HCEC 1CT (cell line): ENCODE measurements around the gene CYFIP1.
A peak's percentile ranks its signal among the peaks of the same experiment; 100 is the strongest.

Experiments
- DNase-seq: peaks from one replicate; pipeline ENCODE4 v3.0.0-alpha.2; 2017

The CYFIP1 gene

DNA sequence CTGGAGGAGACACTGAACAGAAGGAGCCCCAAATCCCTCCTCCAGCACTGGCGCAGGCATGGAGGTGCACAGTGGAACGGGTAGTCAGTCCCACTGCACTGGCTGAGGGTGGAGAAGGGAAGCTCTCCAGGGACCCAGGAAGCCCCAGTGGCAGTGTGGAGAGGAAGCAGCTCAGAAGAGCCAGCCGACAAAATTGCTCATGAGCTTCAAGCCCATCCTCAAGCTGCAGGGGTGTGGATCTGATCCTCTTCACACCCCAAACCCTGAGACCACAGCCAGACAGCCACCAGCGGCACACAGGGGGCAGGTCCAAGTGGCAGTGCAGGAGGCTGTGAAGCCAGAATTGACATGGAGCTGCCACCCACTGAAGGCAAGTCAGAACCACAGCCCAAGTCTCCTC, 32.1 kb downstream of the CYFIP1 start:
- no peak for DNase-seq

DNA sequence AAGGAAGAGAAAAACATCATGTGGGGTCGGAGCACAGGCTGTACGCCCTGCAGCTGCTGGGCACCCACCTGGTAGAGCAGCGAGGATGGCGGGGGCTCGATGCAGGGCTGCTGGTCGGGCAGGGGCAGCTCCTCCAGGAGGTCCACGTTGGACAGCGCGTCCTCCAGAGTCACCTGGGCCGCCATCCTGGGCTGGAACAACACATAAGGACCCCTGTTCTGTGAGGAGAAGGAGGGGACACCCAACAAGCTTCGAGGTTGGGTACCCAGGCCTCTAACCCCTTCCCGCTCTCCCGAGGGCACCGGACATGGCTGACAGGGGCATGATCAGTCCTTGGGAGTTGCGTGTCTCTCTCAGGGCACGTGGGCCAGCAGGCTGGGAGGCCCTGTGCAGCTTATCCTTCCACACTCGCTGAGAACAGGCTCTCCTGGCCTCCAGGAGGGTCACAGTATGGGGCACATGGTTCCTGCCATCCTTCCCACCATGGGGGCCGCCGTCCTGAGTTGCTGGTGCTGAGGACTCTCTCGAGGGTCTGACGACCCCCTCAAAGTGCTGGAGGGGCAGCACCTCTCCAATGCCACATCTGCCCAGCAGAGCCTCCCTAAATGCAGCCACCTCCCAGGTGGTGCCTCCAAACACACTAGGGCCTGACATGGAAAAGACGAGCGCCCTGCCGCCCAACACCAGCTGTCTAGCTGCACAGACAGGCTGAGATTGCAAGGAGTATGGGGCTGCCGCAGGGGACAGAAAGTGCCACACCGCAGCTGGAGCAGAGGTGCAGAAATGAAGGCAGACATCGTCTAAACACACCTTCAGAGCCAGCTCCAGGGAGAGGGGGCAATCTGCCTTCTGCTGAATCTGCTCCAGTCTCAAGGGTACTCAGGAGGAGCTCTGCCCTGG, 32.8 kb downstream of the CYFIP1 start:
- no peak for DNase-seq

DNA sequence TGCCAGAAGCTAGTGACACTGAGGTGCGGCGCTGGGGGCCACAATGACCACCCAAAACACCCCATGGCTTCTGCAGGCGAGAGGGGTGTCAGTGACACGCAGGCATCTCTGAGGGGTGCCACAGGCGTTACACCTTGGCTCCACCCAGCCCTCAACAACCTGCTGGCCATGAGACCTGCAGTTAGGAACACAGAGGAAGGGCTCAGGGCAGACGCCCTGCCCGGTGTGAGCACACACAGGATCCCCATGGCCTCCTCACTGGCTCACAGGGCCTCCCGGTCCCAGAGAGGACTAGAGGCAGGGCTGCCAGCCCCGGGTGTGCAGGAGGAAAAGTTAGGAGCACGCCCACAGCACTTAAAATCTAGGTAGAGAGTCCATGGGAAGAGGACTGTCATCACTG, 35.1 kb downstream of the CYFIP1 start:
- DNase-seq = no peak

DNA sequence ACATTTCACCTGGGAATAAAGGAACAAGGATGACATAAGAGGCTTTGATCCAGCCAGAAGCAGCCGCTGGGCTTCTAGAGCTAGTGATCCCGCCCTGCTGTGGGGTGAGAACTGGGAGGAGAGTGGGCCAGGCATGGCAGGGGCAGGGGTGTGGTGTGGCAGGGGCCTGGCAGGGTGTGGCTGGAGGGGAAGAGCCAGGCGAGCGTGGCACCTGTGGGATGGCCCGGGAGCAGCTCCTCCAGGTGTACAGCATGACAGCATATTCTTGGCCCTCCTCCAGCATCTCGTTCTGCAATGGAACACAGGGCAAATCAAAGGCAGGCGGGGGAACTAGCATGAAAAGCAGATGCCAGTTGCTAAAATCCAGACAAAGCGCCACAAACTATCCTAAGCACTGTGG, 35.5 kb downstream of the CYFIP1 start:
- no peak for DNase-seq

DNA sequence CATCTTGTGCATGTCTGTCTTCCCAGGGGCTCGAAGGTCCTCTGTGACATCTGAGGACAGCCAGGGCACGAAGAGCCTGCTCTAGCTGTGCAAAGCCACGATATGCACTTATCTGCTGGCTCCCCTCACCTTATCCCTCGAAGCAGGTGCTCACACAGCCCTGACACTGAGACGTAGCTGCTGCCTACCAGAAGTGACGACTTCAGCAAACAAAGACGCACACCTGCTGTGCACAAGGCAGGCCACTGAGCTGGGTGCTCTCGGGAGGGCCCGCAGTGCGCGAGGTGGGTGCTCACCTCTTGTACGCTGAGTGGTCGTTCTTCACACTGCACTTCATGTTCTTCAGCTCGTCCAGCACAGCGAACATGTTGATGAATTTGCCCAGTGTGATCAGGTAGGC, 37.3 kb downstream of the CYFIP1 start:
- DNase-seq = no peak

DNA sequence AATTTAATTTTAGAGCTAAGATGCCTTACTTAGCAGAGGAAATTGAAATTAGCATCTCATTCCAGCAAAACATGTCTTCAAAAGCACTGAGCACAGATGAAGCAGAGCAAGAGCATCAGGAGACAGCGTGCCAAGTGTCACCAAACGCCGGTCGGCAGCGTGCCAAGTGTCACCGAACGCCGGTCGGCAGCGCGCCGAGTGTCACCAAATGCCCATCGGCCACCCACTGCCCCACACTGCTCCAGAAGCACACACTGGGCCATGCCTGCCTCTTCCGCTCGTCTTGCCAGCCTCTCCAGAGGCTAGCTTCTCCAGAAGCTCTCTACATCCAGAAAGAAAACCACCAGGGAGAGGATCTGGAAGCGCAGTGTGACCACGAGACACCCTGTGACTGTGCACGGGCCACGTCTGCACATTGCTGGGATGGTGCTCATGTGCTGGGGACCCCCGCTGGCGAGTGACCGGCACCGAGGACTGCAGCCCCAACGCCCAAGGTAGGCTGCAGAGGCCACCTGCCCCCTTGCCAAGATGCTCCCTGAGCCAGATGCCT, 37.8 kb downstream of the CYFIP1 start:
- no peak for DNase-seq

DNA sequence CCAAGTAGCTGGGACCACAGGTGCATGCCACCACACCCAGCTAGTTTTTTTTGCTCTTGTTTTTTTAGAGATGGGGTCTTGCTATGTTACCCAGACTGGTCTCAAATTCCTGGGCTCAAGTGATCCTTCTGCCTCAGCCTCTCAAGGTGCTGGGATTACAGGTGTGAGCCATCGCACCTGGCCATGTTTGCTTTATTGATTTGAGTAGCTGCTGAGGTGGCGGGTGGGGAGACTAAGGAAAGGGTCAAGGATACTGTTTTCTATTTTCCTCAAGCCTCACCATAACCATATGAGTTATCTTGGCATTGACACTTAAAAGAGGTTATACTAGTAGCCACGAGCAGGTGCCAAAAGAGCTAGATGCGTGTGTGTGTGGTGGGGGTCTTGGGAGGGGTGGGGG, 39.0 kb downstream of the CYFIP1 start:
- no peak for DNase-seq

DNA sequence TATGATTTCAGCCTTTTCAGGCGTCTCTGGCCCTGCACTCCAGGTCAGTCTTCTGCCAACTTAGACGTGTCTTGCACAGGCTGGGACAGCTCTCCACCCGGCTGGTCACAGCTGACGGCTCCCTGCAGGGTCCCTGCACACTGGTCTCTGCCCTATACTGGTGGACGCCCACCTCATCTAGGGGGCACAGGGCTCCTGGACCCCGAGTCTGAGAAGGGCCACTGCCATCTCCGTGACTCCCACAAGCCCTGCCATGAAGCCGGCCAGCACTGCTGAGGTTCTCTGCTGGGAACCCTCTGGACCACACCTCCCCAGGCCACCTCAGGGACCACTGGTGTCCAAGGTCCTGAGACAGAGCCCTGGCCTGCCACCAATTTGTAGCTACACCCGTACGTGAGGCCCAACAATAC, 40.5 kb downstream of the CYFIP1 start:
- DNase-seq = no peak

DNA sequence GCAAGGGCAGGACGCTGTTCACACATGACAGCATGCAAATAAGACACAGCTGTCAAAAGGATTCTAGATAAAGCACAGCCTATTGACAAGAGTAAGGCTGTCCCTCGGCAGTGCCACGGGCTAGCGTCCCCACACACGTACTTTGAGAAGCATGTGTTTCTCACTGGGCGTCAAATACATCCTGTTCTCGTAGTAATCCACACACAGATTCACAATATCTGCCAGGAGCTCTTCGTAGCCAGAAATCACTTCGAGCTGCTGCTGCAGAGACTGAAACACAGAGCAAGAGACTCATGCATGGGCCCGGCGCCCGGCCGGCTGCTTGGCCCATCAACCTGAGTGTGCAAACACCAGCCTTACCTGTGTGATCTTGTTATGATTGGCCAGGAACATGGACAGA, 41.1 kb downstream of the CYFIP1 start:
- no peak for DNase-seq

DNA sequence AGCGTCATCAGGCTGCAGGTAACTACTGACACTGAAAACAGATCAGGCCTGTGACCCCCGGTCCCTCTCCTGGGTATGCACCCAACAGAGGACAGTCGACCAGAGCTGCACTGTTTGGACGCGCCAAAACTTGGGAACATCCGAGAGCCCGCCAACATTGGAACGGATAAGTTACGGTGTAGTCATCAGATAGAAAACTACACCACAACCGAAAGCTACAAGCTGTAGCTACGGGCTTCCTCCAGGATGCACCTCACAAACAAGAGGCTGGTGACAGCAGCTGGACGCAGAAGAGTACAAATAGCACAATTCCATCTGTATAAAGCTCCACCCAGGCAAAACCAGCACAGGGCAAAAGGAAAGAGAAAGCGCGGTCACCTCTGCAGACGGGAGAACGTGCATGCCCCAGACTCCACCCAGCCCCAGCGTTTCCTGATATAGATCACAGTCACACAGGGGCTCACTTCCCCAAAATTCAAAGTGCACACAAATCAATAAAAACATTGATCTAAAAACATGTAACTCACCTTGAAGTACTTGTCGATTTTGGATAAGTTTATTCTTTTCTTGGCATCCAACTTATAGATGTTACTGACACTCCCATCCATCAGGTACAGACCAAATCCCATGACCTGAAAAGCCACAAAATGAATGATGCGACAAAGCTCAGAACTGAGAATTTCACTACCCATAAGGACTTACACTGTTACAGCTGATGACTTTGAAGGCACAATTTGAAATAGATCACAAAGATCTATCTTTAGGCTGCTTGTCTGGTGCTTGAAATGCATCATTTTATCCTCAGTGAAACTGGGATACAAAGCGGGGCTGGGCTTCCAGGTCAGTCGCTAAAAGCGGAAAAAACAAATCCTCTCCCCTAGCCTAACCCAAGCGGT, 43.3 kb downstream of the CYFIP1 start:
- no peak for DNase-seq

DNA sequence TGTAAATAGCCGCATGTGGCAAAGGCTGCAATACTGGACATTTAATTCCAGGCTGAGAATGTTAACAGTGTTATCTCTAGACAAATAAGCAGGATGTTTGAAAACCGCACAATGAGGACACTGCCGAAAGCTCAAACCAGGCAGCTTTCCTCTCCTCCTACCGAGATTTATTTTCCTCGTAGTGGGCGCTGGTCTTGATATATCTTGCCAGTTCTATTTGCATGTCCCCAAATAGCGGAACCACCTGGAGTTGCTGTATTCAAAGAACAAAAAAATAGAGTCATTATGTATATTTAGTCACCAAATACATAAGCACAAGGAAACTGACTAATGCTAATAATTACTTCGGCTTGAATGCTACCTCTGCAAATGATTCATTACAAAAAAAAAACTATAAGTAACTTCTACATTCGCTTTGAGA, 46.5 kb downstream of the CYFIP1 start:
- DNase-seq = no peak

DNA sequence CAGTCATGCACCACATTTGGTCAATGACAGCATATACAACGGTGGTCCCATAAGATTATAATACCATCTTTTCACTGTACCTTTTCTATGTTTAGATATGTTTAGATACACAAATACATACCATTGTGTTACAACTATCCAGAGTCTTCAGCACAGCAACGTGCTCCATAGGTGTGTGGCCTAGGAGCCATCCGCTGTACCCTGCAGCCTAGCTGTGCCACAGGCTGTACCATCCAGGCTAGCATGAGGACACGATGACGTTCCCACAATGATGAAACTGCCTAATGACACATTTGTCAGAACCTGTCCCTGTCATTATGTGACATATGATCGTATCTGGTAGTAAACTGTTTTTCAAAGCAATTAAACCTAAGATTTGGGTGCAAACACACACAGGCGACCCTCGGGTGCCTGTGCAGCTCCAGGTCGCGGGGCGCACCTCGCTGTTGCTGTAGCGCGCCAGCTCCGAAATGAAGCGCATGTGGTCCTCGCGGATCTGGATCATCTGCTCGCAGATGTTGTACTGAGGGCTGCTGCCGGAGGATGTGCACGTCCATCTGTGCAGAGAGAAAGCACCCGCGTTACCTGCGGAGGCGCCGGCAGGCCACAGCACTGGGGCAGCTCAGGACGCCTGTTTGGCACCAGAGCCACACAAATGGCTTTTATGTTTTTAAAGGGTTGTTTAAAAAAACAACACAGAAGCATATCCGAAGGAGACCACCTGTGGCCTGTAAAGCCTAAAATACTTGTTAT, 48.2 kb downstream of the CYFIP1 start:
- DNase-seq = no peak

DNA sequence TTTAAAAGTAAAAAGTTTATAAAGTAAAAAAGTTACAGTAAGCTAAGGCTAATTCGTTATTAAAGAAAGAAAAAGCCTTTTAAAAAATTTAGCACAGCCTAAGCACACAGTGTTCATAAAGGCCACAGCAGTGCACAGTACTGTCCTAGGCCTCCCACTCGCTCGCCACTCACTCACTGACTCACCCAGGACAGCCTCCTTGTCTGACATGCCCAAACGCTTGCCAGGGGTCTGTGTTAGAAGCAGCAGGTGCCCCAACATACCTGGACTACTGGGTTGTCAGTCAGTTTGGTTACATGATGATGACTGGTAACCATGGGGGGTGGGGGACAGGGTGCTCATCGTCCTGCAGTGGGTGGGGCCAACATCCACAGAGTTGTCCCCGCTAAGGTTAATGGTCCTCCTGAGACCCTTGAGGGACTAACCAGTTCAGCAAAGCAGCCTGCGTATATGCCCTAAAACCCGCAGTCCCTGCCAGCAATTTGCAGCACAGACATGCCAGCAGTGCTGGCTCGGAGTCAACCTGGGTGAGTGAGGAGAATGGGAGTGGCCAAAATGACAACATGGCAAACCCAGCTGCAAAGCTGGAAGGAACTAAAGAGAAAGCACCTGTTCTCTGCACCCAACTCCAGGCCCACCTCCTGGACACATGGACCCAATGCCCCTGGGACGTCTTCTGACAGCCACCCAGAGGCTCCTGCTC, 49.2 kb downstream of the CYFIP1 start:
- no peak for DNase-seq

DNA sequence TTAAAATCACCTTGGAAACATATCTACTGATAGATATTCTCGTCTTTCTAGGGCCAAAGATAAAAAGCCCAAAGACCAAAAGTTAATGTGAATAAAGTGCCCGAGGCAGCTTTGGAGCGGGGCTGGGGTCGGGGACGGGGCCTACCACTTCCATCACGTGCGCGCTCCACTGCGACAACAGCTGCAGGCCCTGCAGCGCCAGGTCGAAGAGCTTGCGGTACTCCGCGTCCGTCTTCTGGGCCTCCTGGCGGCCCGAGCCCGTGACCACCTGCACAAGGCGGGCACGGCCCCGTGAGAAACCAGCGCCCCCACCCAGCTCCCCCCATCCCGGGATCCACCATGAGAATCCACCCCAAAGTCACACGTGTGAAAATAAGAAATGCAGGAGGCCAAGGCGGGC, 52.4 kb downstream of the CYFIP1 start:
- DNase-seq = no peak

DNA sequence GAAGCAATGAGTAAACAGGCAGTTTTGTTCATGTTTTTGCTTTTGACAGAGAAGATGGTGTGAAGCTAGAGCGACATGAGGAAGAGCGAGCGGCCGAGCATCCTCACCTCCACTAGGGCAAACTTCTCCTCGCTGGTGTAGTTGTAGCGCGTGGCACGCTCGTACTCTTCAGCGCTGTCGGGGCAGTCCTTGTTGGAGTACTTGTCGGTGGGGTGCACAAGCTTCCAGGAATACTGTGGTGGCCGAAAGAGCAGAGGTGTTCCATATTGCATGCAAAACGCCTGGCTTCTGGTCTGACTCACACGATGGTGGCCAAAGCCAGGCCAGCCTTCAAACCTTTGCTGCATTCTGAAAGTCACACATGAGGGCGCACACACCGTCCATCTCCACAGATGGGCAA, 54.3 kb downstream of the CYFIP1 start:
- DNase-seq = no peak

DNA sequence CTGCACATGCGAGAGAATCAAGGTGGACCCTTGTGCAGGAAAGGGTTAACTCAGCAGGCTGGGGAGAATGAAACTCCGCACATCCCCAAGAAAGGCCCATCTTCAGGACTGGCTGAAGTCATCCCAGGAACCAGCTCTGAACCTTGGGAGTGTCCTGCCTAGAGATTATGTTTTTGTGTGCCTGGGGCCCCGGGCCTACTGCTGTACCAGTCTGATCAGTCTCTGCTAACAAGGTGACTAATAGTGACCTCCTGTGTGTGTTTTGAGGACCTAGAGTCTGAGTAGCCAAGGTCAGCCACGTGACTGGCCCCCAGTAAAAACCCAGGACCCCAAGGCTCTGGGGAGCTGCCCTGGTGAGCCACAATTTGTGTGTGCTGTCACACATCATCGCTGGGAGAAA, 58.2 kb downstream of the CYFIP1 start:
- DNase-seq = no peak

DNA sequence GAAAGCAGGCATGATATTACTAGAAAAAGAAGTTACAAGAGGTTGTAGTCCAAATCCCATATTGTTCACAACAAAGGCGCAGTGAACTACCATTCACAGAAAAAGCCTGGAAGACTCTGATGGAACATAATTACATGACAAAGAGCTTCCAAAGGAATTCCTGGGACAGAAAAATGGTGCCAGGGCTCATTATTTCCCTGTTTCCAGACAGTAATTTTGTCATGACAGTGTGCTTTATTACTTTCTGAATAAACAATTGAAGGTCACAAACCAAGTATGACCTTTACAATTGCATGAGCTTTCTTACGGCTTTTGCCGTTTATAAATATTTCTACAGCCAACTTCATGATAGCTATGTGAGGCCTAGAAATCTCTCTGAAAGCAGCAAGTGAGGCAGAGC, 61.0 kb downstream of the CYFIP1 start:
- DNase-seq = no peak

DNA sequence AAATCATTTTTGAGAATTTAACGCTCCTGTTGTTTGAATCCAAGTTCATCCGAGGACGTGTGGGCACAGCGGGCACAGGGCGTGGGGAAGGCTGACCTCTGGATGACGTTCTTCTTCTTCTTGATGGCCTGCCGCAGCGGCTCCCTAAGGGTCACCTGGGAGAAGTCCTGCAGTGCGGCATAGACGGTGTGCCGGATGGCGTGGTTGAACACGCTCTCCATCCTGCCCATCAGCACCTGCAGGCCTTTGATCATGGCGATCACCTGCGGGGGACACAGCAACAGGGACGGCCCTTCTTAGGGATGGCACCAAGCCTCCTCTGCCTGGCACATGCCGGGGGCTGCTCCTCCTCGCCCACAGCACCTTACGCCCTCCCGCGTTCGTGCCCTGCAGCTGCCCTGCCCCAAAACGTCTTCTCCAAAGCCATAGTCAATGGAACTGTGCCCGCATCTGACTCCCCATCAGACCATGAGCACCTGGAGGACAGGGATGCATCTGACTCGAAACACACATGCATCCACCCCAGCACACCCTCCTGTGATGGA, 61.5 kb downstream of the CYFIP1 start:
- no peak for DNase-seq

DNA sequence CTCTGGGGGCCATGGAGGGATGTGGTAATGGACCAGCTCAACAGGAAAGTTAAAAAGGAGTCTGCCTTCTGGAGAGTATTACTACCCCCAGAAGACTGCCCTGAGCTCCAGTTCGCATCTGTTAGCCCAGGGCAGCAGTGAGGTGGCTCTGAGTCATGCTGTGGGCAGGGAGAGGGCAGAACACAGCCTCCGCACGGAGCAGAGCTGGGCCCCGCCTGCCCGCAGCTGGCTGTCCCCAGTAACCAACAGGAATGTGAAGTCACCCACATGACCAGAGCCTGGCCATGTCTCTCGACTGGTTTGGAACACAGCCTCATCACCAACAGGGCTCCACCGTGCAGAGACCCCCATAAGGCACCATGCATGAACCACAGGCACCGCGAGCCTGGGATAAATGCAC, 62.1 kb downstream of the CYFIP1 start:
- peak; percentile 77 for DNase-seq

DNA sequence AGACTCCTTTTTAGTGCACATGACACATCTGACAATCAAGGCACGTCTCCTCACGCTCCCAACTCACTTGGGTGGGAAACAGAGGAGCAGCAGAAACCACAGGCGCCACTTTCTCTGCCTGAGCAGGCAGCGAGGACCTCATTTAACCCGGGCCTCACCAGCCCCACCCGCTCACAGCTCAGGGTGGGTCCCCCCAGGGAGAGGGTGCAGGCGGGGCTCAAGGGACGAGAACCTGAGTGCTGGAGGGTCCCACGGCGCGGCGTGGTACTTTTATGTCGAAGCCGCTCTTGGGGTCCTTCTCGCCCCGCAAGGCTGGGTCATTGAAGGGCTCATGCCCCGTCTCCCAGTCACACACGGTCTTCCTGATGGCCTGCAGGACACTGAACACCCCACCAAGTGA, 62.6 kb downstream of the CYFIP1 start:
- DNase-seq = no peak

DNA sequence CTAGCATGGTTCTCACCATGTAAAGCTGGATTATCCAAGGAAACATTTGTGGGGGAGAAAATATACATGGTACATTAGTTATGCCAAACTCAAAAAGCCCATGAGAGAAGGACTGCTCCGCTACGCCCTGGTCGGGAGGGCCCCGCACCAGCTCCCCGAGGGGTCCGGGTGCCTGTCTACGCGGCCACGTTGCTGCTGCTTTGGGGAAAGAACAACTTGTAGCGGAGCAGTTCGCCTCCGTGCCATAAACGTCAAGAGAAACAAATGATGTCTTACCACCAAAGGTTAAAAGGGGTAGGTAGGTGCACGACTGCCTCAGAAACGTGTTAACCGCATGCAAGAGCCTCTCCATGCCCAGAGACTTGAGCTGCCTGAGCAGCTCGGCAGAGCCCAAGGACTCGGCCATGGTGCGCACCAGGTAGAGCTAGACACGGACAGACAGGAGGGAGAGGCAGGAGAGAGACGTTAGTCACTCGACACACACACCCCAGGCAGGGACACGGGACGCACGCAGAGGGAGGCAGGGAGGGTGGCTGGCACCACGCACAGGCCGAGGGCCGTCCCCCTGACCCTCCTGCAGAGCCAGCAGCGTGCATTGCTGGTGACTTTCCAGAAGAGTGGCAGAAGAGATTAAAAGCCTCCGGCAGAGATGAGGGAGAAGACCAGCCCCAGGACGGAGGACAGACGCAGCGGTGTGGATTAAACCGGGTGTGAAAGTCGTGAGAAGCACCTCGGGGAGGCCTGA, 63.4 kb downstream of the CYFIP1 start:
- no peak for DNase-seq
